ENCODE measurements around the gene CATSPERZ.
"Not testable (repeated sequence)": the region's sequence is repeated elsewhere in the genome, so short reads cannot be mapped to it uniquely, and the experiment has no call there.

Gene CATSPERZ

GRCh38 chr11:64321026-64321425 lies 20.9 kb downstream of the CATSPERZ start:
- no peak for DNase-seq

GRCh38 chr11:64321533-64321932 lies 21.4 kb downstream of the CATSPERZ start:
- DNase-seq: no peak

- no peak for DNase-seq
Measured at GRCh38 chr11:64322925-64323260, 22.7 kb downstream of the CATSPERZ start.

GRCh38 chr11:64323373-64323772 lies 23.2 kb downstream of the CATSPERZ start:
- DNase-seq: no peak

- DNase-seq: not testable (repeated sequence)
Measured at GRCh38 chr11:64323984-64324383, 23.8 kb downstream of the CATSPERZ start.

GRCh38 chr11:64324692-64325469 lies 24.7 kb downstream of the CATSPERZ start:
- DNase-seq: no peak

- DNase-seq: no peak
Measured at GRCh38 chr11:64327375-64327774, 27.2 kb downstream of the CATSPERZ start.

- DNase-seq: no peak
Measured at GRCh38 chr11:64327993-64328392, 27.8 kb downstream of the CATSPERZ start.

- DNase-seq: no peak
Measured at GRCh38 chr11:64330888-64331287, 30.7 kb downstream of the CATSPERZ start.

GRCh38 chr11:64331569-64332371 lies 31.6 kb downstream of the CATSPERZ start:
- peak; percentile 89 for DNase-seq

- no peak for DNase-seq
Measured at GRCh38 chr11:64333556-64333955, 33.4 kb downstream of the CATSPERZ start.

- no peak for DNase-seq
Measured at GRCh38 chr11:64334764-64335735, 34.9 kb downstream of the CATSPERZ start.

- DNase-seq: no peak
Measured at GRCh38 chr11:64337538-64338249, 37.5 kb downstream of the CATSPERZ start.

- DNase-seq: no peak
Measured at GRCh38 chr11:64338716-64339115, 38.6 kb downstream of the CATSPERZ start.

GRCh38 chr11:64339286-64339685 lies 39.1 kb downstream of the CATSPERZ start:
- DNase-seq: no peak

GRCh38 chr11:64339754-64340408 lies 39.7 kb downstream of the CATSPERZ start, which contains the start of gene CCDC88B:
Gene CCDC88B (plus strand): TSS chr11:64340204. CDS start chr11:64340267, 63 bp downstream.
- peak; percentile 92 for DNase-seq

GRCh38 chr11:64340671-64341335 lies 40.6 kb downstream of the CATSPERZ start:
- DNase-seq: peak; percentile 95

- no peak for DNase-seq
Measured at GRCh38 chr11:64341429-64341828, 41.3 kb downstream of the CATSPERZ start.

GRCh38 chr11:64341851-64342791 lies 42.0 kb downstream of the CATSPERZ start:
- peak; percentile 97 for DNase-seq
